Endothelial cell of umbilical vein (primary cell): Measurements from ENCODE around the gene SLC4A4. TPM values are rescaled to one million over a fixed set of nuclear protein-coding genes. Genes with fewer than 3 reads are reported as not detected.

ENCODE experiments used
- BruUV-seq: library from RNA; stranded (reverse); fragments of 400-500 nt; replicated peaks from 2 replicates; lab custom pipeline; 2021; lab: Mats Ljungman, UMichigan
- CTCF ChIA-PET: fragments of 300-600, 350-600 bp; sonication (Branson Sonifier 250); formaldehyde crosslinking; loops from one replicate; lab custom pipeline; 2021; ENCODE audit warnings: antibody characterized with exemption, inconsistent platforms; lab: Charles Lee
- POLR2A ChIA-PET: fragments of 300-600, 350-600 bp; sonication (Branson Sonifier 250); formaldehyde crosslinking; loops from one replicate; lab custom pipeline; 2021; ENCODE audit warnings: antibody characterized with exemption, inconsistent platforms; lab: Charles Lee
- DNase-seq: peaks from one replicate; pipeline ENCODE4 v3.0.0-alpha.2; 2011; ENCODE audit warnings: low read depth, low spot score
- FAIRE-seq: peaks from 2 replicates; lab custom pipeline; 2011; peaks lifted over from hg19 to GRCh38; lab: Jason Lieb, UNC
- H2AFZ ChIP-seq: 2 replicates; pipeline ENCODE4 v1.6.0; 2012; ENCODE audit warnings: low read depth, low read length, control low read depth, inconsistent platforms
- H3K27ac ChIP-seq: 2 replicates; pipeline ENCODE4 v1.5.1; 2011; ENCODE audit warnings: low read depth, mild to moderate bottlenecking, control low read depth, low read length, moderate library complexity; ENCODE audit not compliant: insufficient read depth
- H3K27me3 ChIP-seq, 2 experiments: 2 replicates each; pipeline versions ENCODE4 v1.6.0 to v1.6.1; 2011; ENCODE audit warnings: low read length in 2 of 2, mixed read lengths in 1 of 2; ENCODE audit not compliant: control insufficient read depth in 2 of 2, insufficient read depth in 2 of 2
- H3K36me3 ChIP-seq, 2 experiments: 2 replicates in 1 of 2; 3 replicates in 1 of 2; pipeline ENCODE4 v1.5.1; 2011; ENCODE audit warnings: low read length in 2 of 2, mild to moderate bottlenecking in 1 of 2, moderate library complexity in 1 of 2; ENCODE audit not compliant: control insufficient read depth in 2 of 2, insufficient read depth in 2 of 2; ENCODE audit errors: extremely low read depth in 1 of 2
- H3K4me1 ChIP-seq: 3 replicates; pipeline ENCODE4 v1.5.1; 2011; ENCODE audit warnings: mild to moderate bottlenecking, low read length; ENCODE audit not compliant: control insufficient read depth, insufficient read depth; ENCODE audit errors: extremely low read depth
- H3K4me2 ChIP-seq: 2 replicates; pipeline ENCODE4 v1.6.1; 2011; ENCODE audit warnings: low read length, control low read depth, mixed read lengths; ENCODE audit not compliant: insufficient read depth
- H3K4me3 ChIP-seq, 3 experiments: fragments of 200-600 bp in 1 of 3; sonication (generic), shearing (Covaris generic) in 1 of 3; replicated peaks in 1 of 3; 2 replicates each; pipeline ENCODE4 v1.5.1; 2011 to 2016; ENCODE audit warnings: control low read depth in 3 of 3, low read length in 3 of 3, mild to moderate bottlenecking in 2 of 3, inconsistent platforms in 1 of 3, low read depth in 1 of 3, moderate library complexity in 1 of 3; ENCODE audit not compliant: insufficient read depth in 1 of 3
- H3K79me2 ChIP-seq: 2 replicates; pipeline ENCODE4 v1.6.0; 2012; ENCODE audit warnings: low read length, inconsistent platforms; ENCODE audit not compliant: control insufficient read depth, insufficient read depth
- H3K9ac ChIP-seq: replicated peaks from 2 replicates; pipeline ENCODE3; 2011; ENCODE audit warnings: low read length, control low read depth; ENCODE audit not compliant: insufficient read depth; ENCODE audit errors: extremely low read depth
- H3K9me1 ChIP-seq: replicated peaks from 3 replicates; pipeline ENCODE4 v1.6.0; 2011; ENCODE audit warnings: mild to moderate bottlenecking, low read length; ENCODE audit not compliant: control insufficient read depth, insufficient read depth; ENCODE audit errors: extremely low read depth
- H3K9me3 ChIP-seq: replicated peaks from 2 replicates; pipeline ENCODE4 v1.5.1; 2012; ENCODE audit warnings: low read length, inconsistent platforms; ENCODE audit not compliant: control insufficient read depth, insufficient read depth
- H4K20me1 ChIP-seq: replicated peaks from 2 replicates; pipeline ENCODE3; 2011; ENCODE audit warnings: mild to moderate bottlenecking, low read length; ENCODE audit not compliant: control insufficient read depth, insufficient read depth; ENCODE audit errors: extremely low read depth
- EZH2 ChIP-seq: IDR thresholded peaks from 2 replicates; pipeline ENCODE4 v1.6.1; 2012; ENCODE audit warnings: borderline replicate concordance, low read depth, mild to moderate bottlenecking, moderate library complexity, low read length, inconsistent platforms; ENCODE audit not compliant: severe bottlenecking
- FOS ChIP-seq: IDR thresholded peaks from 2 replicates; pipeline ENCODE4 v1.6.1; 2011; ENCODE audit warnings: mild to moderate bottlenecking, low read length, moderate library complexity, borderline replicate concordance; ENCODE audit not compliant: insufficient read depth
- GATA2 ChIP-seq: IDR thresholded peaks from 2 replicates; pipeline ENCODE4 v1.7.0; 2011; ENCODE audit warnings: low read depth, mild to moderate bottlenecking, moderate library complexity, mixed read lengths, low read length; ENCODE audit not compliant: insufficient read length, insufficient read depth
- JUN ChIP-seq: IDR thresholded peaks from 2 replicates; pipeline ENCODE4 v1.6.1; 2011; ENCODE audit warnings: borderline replicate concordance, low read depth; ENCODE audit not compliant: insufficient read length, insufficient read depth
- MYC ChIP-seq: IDR thresholded peaks from one replicate; pipeline ENCODE4 v1.6.1; 2011; ENCODE audit warnings: mild to moderate bottlenecking, low read depth, low read length
- POLR2A ChIP-seq: IDR thresholded peaks from 2 replicates; pipeline ENCODE4 v1.6.1; 2012; ENCODE audit warnings: low read depth, mild to moderate bottlenecking, control low read depth, low read length
- POLR2AphosphoS5 ChIP-seq: IDR thresholded peaks from 2 replicates; pipeline ENCODE4 v1.6.1; 2012; ENCODE audit warnings: low read depth, mild to moderate bottlenecking, control low read depth, low read length, moderate library complexity; ENCODE audit not compliant: insufficient read depth
- dilution Hi-C: fragments of 300-500 bp; cut with MboI; formaldehyde crosslinking; loops from one replicate; pipeline ENCODE4 v1.15.0; 2019; ENCODE audit warnings: low sequenced_read_pairs; ENCODE audit not compliant: extremely low pct_ligation_motif_present
- intact Hi-C: fragments of 100-400 bp; cut with micrococcal nuclease; formaldehyde crosslinking; loops from one replicate; pipeline ENCODE4 v1.10.0; 2022
- polyA plus RNA-seq, 4 experiments: library from polyadenylated mRNA; depleted of rRNA in 3 of 4; stranded (reverse) in 3 of 4; unstranded in 1 of 4; fragments of >200 nt; gene quantifications; 2 replicates each; pipeline versions ENCODE4 v1.2.1 to v1.2.3, GENCODE V29; 2011 to 2012; ENCODE audit warnings: missing spikeins in 1 of 4
- total RNA-seq: library from RNA; stranded (reverse); gene quantifications from 2 replicates; pipeline ENCODE4 v1.2.3, GENCODE V29; 2021
- TF ChIP-seq, protein P1 (sequence below): IDR thresholded peaks from 2 replicates; pipeline ENCODE4 v1.6.1; 2011; ENCODE audit not compliant: insufficient read depth, insufficient read length
- TF ChIP-seq, protein P2 (sequence below), 2 donors: IDR thresholded peaks; 1 replicate in 1 of 2; 2 replicates in 1 of 2; pipeline ENCODE4 v1.5.1; 2011; ENCODE audit warnings: low read length in 2 of 2, mild to moderate bottlenecking in 2 of 2, moderate library complexity in 2 of 2, control low read depth in 1 of 2, inconsistent platforms in 1 of 2, low read depth in 1 of 2; ENCODE audit not compliant: insufficient read depth in 1 of 2; ENCODE audit errors: extremely low read depth in 1 of 2

The SLC4A4 gene
- total and polyA plus RNA-seq, 2 donors (not counting 3 experiments of a cell fraction or from before 2014, with no cell fraction given) = not detected

DNA sequence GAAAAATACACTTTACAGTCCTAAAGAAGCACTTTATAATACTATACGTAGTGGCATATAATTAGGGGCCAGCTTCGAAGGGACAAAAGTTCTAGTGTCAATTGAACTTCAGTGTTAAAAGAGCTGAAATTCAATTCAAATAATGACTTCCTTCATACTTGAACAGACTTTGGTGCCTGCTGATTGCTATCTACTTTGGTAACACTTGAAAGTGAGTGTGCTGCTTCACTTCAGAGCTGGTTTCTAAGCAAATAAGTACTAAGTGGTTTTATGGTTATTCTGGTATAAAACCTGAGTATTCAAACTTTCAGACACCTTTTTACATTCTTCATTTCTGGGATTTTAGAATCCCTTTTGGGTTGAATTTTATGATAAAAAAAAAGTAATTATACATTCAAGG, 107.0 kb downstream of the SLC4A4 start:
- CTCF ChIA-PET = no interaction called here
- no peak for DNase-seq

More for the DNA sequence above, 107.0 kb downstream of the SLC4A4 start:
- Histone ChIP-seq H3K4me1 (no peaks in the 10 kb centered on the region), H2AFZ (no peak overlapping the region), H3K9me3 (no peaks in the 10 kb centered on the region), H3K27ac (no peak overlapping the region), H3K9me1 (no peaks in the 10 kb centered on the region), H3K9ac (no peak overlapping the region), H3K4me2 (no peak overlapping the region), H3K36me3 (no peaks in the 10 kb centered on the region), H3K27me3 (no peaks in the 10 kb centered on the region), H4K20me1 (no peaks in the 10 kb centered on the region), H3K79me2 (no peaks in the 10 kb centered on the region), H3K4me3 (no peak overlapping the region)
- intact Hi-C loops = no loop called here
- no TSS peak for BruUV-seq
- no peak for FAIRE-seq
- POLR2A ChIA-PET = no interaction called here
- dilution Hi-C loops = no loop called here
- TF ChIP-seq JUN (no peak), EZH2 (no peak), POLR2AphosphoS5 (no peak), GATA2 (no peak), MYC (no peak), FOS (no peak), POLR2A (no peak)
- TF ChIP-seq, protein P1, sequence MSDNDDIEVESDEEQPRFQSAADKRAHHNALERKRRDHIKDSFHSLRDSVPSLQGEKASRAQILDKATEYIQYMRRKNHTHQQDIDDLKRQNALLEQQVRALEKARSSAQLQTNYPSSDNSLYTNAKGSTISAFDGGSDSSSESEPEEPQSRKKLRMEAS = no peak
- TF ChIP-seq, protein P2, sequence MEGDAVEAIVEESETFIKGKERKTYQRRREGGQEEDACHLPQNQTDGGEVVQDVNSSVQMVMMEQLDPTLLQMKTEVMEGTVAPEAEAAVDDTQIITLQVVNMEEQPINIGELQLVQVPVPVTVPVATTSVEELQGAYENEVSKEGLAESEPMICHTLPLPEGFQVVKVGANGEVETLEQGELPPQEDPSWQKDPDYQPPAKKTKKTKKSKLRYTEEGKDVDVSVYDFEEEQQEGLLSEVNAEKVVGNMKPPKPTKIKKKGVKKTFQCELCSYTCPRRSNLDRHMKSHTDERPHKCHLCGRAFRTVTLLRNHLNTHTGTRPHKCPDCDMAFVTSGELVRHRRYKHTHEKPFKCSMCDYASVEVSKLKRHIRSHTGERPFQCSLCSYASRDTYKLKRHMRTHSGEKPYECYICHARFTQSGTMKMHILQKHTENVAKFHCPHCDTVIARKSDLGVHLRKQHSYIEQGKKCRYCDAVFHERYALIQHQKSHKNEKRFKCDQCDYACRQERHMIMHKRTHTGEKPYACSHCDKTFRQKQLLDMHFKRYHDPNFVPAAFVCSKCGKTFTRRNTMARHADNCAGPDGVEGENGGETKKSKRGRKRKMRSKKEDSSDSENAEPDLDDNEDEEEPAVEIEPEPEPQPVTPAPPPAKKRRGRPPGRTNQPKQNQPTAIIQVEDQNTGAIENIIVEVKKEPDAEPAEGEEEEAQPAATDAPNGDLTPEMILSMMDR (IDR thresholded peaks at IDR 0.05; ENCODE audit: extremely low read depth in 1 of 2, insufficient read depth in 1 of 2, low read depth in 1 of 2, low read length in 2 of 2) = no peak
